Calu3 (cell line): ENCODE data around the gene RPP40. TPM values are rescaled to one million over a fixed set of nuclear protein-coding genes. Genes with fewer than 3 reads are reported as not detected.

Experiments used
- BruUV-seq: library from RNA; stranded (reverse); fragments of 400-500 nt; replicated peaks from 2 replicates; lab custom pipeline; 2021; lab: Mats Ljungman, UMichigan
- CTCF ChIA-PET: fragments of 300-600 bp; sonication (Branson Sonifier 250); formaldehyde crosslinking; loops from one replicate; lab custom pipeline; 2022; ENCODE audit warnings: antibody characterized with exemption; lab: Charles Lee
- DNase-seq: peaks from one replicate; pipeline ENCODE4 v3.0.0; 2022
- H3K27ac Mint-ChIP-seq: one replicate; pipeline ENCODE4 v1.8.0; 2022; ENCODE audit warnings: mixed read lengths; ENCODE audit not compliant: unreplicated experiment
- H3K27me3 Mint-ChIP-seq: one replicate; pipeline ENCODE4 v1.8.0; 2022; ENCODE audit warnings: mixed read lengths; ENCODE audit not compliant: unreplicated experiment
- H3K36me3 Mint-ChIP-seq: one replicate; pipeline ENCODE4 v1.8.0; 2022; ENCODE audit warnings: mild to moderate bottlenecking, moderate library complexity, mixed read lengths; ENCODE audit not compliant: insufficient read depth, unreplicated experiment
- H3K4me1 Mint-ChIP-seq: one replicate; pipeline ENCODE4 v1.8.0; 2022; ENCODE audit warnings: mild to moderate bottlenecking, low read depth, mixed read lengths; ENCODE audit not compliant: unreplicated experiment
- H3K4me3 Mint-ChIP-seq: one replicate; pipeline ENCODE4 v1.8.0; 2022; ENCODE audit warnings: mild to moderate bottlenecking, low read depth, moderate library complexity, mixed read lengths; ENCODE audit not compliant: unreplicated experiment
- H3K9me3 Mint-ChIP-seq: one replicate; pipeline ENCODE4 v1.8.0; 2022; ENCODE audit warnings: low read depth, mixed read lengths; ENCODE audit not compliant: unreplicated experiment
- intact Hi-C: fragments of 100-400 bp; cut with micrococcal nuclease; formaldehyde crosslinking; loops from one replicate; pipeline ENCODE4 v1.10.0; 2022; ENCODE audit not compliant: unreplicated experiment
- total RNA-seq: library from RNA; stranded (reverse); gene quantifications from 2 replicates; pipeline ENCODE4 v1.2.3, GENCODE V29; 2022
- TF ChIP-seq, protein P1 (sequence below): fragments of 200-600 bp; IDR thresholded peaks from one replicate; pipeline ENCODE4 v1.8.0; 2022; ENCODE audit warnings: antibody characterized with exemption; ENCODE audit not compliant: unreplicated experiment

Gene RPP40
- total RNA-seq, 1 experiment from 2014 or later: 11.1 TPM

DNA sequence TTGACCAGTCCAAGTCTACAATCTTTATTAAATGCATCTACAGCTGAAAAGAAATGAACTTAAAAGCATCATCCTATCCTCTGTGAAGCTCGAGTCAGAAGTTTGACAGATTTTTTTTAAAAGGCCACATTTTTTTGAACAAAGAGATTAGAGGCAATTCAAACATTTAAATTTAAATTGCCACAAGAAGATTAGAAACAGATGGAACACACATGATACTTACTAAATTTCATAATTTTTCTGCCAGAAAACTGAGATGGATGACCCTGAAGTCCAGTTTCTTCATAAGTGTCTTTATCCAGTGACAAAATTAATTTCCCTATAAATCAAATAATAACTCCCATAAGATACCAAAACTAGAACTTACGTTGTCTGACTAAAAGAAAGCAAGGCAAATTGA is 4.3 kb downstream of the RPP40 start:
- intact Hi-C loops: no loop called here
- no peaks in the 10 kb centered on the region for H3K4me1 Mint-ChIP-seq
- no peak for DNase-seq
- CTCF ChIA-PET: no interaction called here
- BruUV-seq: no TSS peak
- no peak overlapping the region for H3K27ac Mint-ChIP-seq
- no peaks in the 10 kb centered on the region for H3K27me3 Mint-ChIP-seq
- H3K4me3 Mint-ChIP-seq: no peak overlapping the region
- no peaks in the 10 kb centered on the region for H3K9me3 Mint-ChIP-seq
- peaks cover 13% of the 10 kb centered on the region for H3K36me3 Mint-ChIP-seq
- TF ChIP-seq, protein P1, sequence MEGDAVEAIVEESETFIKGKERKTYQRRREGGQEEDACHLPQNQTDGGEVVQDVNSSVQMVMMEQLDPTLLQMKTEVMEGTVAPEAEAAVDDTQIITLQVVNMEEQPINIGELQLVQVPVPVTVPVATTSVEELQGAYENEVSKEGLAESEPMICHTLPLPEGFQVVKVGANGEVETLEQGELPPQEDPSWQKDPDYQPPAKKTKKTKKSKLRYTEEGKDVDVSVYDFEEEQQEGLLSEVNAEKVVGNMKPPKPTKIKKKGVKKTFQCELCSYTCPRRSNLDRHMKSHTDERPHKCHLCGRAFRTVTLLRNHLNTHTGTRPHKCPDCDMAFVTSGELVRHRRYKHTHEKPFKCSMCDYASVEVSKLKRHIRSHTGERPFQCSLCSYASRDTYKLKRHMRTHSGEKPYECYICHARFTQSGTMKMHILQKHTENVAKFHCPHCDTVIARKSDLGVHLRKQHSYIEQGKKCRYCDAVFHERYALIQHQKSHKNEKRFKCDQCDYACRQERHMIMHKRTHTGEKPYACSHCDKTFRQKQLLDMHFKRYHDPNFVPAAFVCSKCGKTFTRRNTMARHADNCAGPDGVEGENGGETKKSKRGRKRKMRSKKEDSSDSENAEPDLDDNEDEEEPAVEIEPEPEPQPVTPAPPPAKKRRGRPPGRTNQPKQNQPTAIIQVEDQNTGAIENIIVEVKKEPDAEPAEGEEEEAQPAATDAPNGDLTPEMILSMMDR: no peak

DNA sequence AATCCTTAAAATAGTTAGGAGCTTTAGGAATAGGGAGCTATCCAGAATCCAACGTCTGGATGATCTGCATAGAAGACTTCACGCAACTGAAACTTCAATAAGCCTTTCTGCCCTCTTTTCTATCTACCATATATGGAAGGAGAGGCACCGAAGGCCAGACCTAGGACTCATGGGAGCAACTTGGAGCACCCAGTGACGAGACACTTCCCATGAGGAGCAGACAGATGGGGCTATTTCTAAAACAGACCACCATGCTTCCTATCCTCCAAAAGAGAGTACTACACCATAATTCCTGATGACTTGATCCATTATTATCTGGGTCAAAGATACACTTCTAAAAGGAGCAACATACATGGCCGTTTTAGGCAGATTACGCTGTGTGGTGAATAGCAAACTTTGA is 6.0 kb downstream of the RPP40 start:
- intact Hi-C loops: no loop called here
- TF ChIP-seq, protein P1: no peak
- Mint-ChIP-seq H3K9me3 (no peaks in the 10 kb centered on the region), H3K27me3 (no peaks in the 10 kb centered on the region), H3K36me3 (no peaks in the 10 kb centered on the region), H3K4me1 (no peaks in the 10 kb centered on the region), H3K27ac (no peak overlapping the region), H3K4me3 (no peak overlapping the region)
- CTCF ChIA-PET: no interaction called here
- no peak for DNase-seq
- no TSS peak for BruUV-seq

DNA sequence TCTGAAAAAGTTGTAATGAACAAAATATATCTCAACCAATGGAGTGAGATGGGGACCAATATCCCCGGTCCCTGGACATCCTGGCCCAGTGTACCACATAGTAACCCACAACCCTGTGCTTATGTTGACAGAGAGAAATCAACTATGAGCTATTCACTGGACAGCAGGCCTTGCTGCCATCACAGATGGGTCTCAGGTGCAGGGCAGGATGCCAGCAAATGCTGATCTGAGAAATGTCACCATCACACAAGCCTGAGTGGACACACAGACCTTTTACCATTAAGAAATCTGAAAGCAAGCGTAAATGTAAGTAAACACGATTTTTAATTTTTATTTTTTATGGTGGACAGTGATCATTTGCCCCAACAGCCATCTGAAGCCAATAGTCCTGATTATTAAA is 9.1 kb downstream of the RPP40 start:
- CTCF ChIA-PET: no interaction called here
- no peaks in the 10 kb centered on the region for H3K36me3 Mint-ChIP-seq
- intact Hi-C loops: no loop called here

DNA sequence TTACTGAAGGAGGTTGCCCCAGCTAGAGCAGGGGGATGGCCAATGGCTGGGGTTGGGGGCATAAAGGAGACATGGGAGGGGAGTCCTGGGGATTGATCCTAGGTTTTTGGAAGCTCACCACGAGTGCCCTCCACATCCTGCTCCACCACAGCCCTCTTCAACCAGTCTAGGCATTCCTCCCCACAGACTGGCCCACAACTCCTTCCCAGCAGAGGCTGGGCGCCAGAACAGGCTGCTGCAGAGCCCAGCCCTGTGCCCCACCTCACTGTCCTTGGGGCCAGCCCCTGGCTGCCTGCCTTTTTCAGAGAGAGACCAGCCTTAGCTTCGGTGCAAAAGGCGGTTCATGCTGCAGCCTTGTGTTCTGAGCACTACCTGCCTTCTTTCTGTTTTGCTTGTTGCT is 16.4 kb downstream of the RPP40 start:
- H3K27ac Mint-ChIP-seq: no peak overlapping the region
- no peak for DNase-seq
- BruUV-seq: no TSS peak
- no peak overlapping the region for H3K4me3 Mint-ChIP-seq
- TF ChIP-seq, protein P1: no peak
- CTCF ChIA-PET: no interaction called here
- no peaks in the 10 kb centered on the region for H3K4me1 Mint-ChIP-seq
- peaks cover 15% of the 10 kb centered on the region for H3K27me3 Mint-ChIP-seq
- H3K36me3 Mint-ChIP-seq: no peaks in the 10 kb centered on the region
- H3K9me3 Mint-ChIP-seq: peaks cover 4% of the 10 kb centered on the region
- intact Hi-C loops: no loop called here

More for the DNA sequence above, 9.1 kb downstream of the RPP40 start:
- no peaks in the 10 kb centered on the region for H3K4me1 Mint-ChIP-seq
- H3K27me3 Mint-ChIP-seq: no peaks in the 10 kb centered on the region
- no peaks in the 10 kb centered on the region for H3K9me3 Mint-ChIP-seq
- BruUV-seq: no TSS peak
- TF ChIP-seq, protein P1: no peak
- DNase-seq: no peak
- H3K27ac Mint-ChIP-seq: no peak overlapping the region
- H3K4me3 Mint-ChIP-seq: no peak overlapping the region
